Stimulated activated CD4-positive, alpha-beta T cell treated with anti-CD3 and anti-CD28 coated beads, Interleukin-15, amount 100 ng/mL, for 48 hours (primary cell): Measurements from ENCODE around the gene ANO3.

ENCODE experiments used
- DNase-seq, 2 donors: peaks; one replicate each; pipeline ENCODE4 v3.0.0-alpha.2; 2020; ENCODE audit warnings: low read depth in 2 of 2

Gene ANO3

DNA sequence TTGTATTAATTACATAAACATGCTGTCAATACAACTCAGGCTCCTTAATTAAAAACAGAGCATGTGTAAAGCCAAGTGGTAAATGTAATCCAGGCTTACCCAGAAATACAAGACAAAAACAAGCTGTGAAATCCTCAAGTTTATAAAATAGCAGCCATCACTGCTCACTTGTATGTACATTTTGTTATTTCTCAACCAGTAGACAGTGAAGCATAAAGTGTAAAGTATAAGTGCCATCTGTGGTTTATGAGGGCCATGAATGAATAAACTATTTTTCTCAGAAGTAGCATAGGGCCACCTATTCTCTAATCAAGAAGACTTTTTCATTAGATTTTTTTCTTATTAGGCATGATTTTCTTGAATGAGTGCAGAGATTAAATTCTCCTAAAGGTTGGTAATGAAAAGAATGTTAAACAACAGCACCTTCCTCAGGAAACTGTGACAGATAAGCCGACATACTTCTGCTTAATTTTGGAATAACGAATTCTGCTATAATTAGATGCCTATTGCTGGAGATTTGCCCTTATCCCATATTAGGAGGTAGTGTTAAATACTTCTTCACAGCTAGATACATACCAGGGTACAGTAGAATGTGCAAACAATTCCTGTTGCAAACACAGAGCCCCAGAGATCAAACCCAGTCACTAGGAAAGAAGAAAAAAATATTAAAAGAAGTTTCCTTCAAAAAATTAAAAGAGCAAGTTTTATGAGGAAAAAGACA, 377.0 kb downstream of the ANO3 start:
- DNase-seq = no peak

DNA sequence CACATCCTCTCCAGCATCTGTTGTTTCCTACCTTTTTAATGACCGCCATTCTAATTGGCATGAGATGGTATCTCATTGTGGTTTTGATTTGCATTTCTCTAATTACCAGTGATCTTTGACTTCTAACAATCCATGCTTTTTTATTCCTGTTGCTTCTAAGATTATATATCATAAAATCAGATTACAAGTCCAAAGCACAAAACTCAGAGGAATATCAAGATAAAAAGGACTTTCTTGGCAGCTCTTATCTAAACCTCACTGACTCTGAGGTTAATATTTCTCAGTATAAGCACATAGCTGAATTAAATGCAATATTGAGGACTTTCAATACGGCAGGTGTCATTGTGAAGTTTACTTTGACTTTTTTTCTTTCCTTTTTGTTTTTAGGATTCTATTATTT, 378.6 kb downstream of the ANO3 start:
- no peak for DNase-seq

DNA sequence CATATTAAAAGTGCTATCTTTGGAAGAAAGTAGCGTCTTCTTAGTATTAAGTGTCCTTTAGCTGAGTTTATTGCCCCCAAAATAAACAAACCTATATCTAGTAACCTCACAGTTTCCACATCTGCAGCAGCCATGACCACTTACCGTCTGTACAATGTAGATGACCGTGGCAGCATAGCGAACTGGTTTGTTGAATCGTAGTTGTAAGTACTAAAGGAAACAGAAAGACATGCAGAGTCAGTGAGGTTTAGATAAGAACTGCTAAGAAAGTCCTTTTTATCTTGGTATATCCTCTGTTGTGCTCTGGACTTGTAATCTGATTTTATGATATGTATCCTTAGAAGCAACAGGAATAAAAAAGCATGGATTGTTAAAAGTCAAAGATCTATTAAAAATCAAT, 380.6 kb downstream of the ANO3 start:
- no peak for DNase-seq
